K562 (cell line): ENCODE results near the gene PIP5K1B. TPM values are rescaled to one million over a fixed set of nuclear protein-coding genes. Genes with fewer than 3 reads are reported as not detected.

ENCODE experiments used
- ATAC-seq: fragments of 200-7000 bp; cut with Tn5 transposase; 3 replicates; pipeline ENCODE4 v1.9.1; 2020; ENCODE audit warnings: moderate library complexity
- BruUV-seq: library from RNA; stranded (reverse); fragments of 400-500 nt; replicated peaks from 2 replicates; lab custom pipeline; 2021; lab: Mats Ljungman, UMichigan
- CTCF ChIA-PET: fragments of 300-600 bp; formaldehyde crosslinking; extraction: SDS; loops from one replicate; lab custom pipeline; 2021; ENCODE audit warnings: low intra/inter-chr PET ratio; lab: Yijun Ruan, JAX
- POLR2A ChIA-PET: fragments of 300-600, 350-650 bp; sonication (Branson Sonifier 250); formaldehyde crosslinking; extraction: SDS; loops from one replicate; lab custom pipeline; 2021; ENCODE audit warnings: antibody characterized with exemption, inconsistent platforms; lab: Yijun Ruan, JAX
- DNase-seq, 4 experiments: peaks; one replicate each; pipeline versions ENCODE4 v3.0.0 to v3.0.0-alpha.2; 2011 to 2018; ENCODE audit warnings: low spot score in 3 of 4, mixed read lengths in 3 of 4; ENCODE audit errors: extremely low read depth in 1 of 4
- FAIRE-seq: peaks from 2 replicates; lab custom pipeline; 2011; peaks lifted over from hg19 to GRCh38; lab: Jason Lieb, UNC
- H2AFZ ChIP-seq: 2 replicates; pipeline ENCODE4 v1.6.0; 2011; ENCODE audit warnings: low read depth, low read length, control low read depth, inconsistent platforms
- H3K27ac ChIP-seq: fragments of 200-600 bp; 3 replicates; pipeline ENCODE4 v1.8.0; 2011; ENCODE audit warnings: low read depth, mild to moderate bottlenecking, control low read depth, inconsistent platforms, low read length, moderate library complexity, mixed read lengths; ENCODE audit errors: extremely low read depth
- H3K27me3 ChIP-seq, 2 experiments: fragments of 300-600 bp in 1 of 2; 2 replicates in 1 of 2; 3 replicates in 1 of 2; pipeline versions ENCODE4 v1.6.0 to v1.8.0; 2011; ENCODE audit warnings: inconsistent platforms in 2 of 2, low read length in 2 of 2, mild to moderate bottlenecking in 1 of 2, mixed read lengths in 1 of 2, moderate library complexity in 1 of 2; ENCODE audit not compliant: control insufficient read depth in 2 of 2, insufficient read depth in 2 of 2
- H3K36me3 ChIP-seq: fragments of 300-600 bp; 3 replicates; pipeline ENCODE4 v1.8.0; 2011; ENCODE audit warnings: mild to moderate bottlenecking, low read length, inconsistent platforms; ENCODE audit not compliant: control insufficient read depth, insufficient read depth
- H3K4me1 ChIP-seq, 2 experiments: fragments of 200-600 bp in 1 of 2; replicated peaks in 1 of 2; 2 replicates in 1 of 2; 3 replicates in 1 of 2; pipeline versions ENCODE4 v1.5.1 to v1.8.0; 2011; ENCODE audit warnings: inconsistent platforms in 2 of 2, low read length in 2 of 2, mild to moderate bottlenecking in 1 of 2, mixed read lengths in 1 of 2, moderate library complexity in 1 of 2; ENCODE audit not compliant: control insufficient read depth in 2 of 2, insufficient read depth in 2 of 2
- H3K4me2 ChIP-seq: 2 replicates; pipeline ENCODE4 v1.6.1; 2011; ENCODE audit warnings: low read length, control low read depth, inconsistent platforms, mixed read lengths; ENCODE audit not compliant: insufficient read depth
- H3K4me3 ChIP-seq: fragments of 200-600 bp; sonication (generic), shearing (Covaris generic); 2 replicates; pipeline ENCODE4 v1.5.1; 2016; ENCODE audit warnings: control low read depth, inconsistent platforms
- H3K79me2 ChIP-seq: fragments of 200-600 bp; 3 replicates; pipeline ENCODE4 v1.8.0; 2011; ENCODE audit warnings: low read length, inconsistent platforms; ENCODE audit not compliant: control insufficient read depth, insufficient read depth
- H3K9ac ChIP-seq, 2 experiments: 2 replicates each; pipeline versions ENCODE4 v1.6.0 to v1.6.1; 2011; ENCODE audit warnings: low read depth in 2 of 2, low read length in 2 of 2, control low read depth in 1 of 2, inconsistent platforms in 1 of 2, mild to moderate bottlenecking in 1 of 2, mixed read lengths in 1 of 2; ENCODE audit not compliant: insufficient read depth in 1 of 2
- H3K9me1 ChIP-seq: one replicate; pipeline ENCODE4 v1.6.0; 2011; ENCODE audit warnings: inconsistent platforms, mild to moderate bottlenecking, low read length, moderate library complexity; ENCODE audit not compliant: control insufficient read depth, insufficient read depth
- H3K9me3 ChIP-seq: replicated peaks from 2 replicates; pipeline ENCODE4 v1.5.1; 2011; ENCODE audit warnings: low read depth, low read length, inconsistent platforms; ENCODE audit not compliant: control insufficient read depth, insufficient read depth
- H4K20me1 ChIP-seq: replicated peaks from 2 replicates; pipeline ENCODE4 v1.6.1; 2011; ENCODE audit warnings: low read length, inconsistent platforms, mixed read lengths; ENCODE audit not compliant: control insufficient read depth, insufficient read depth
- CTCF ChIP-seq, 3 experiments: IDR thresholded peaks in 2 of 3; conservative IDR thresholded peaks in 1 of 3; 2 replicates each; pipeline ENCODE4 v1.5.1; 2011 to 2012; ENCODE audit warnings: low read length in 3 of 3, mild to moderate bottlenecking in 3 of 3, control low read depth in 2 of 3, improper control_type of control experiment in 1 of 3, inconsistent platforms in 1 of 3, low read depth in 1 of 3, mixed read lengths in 1 of 3, moderate library complexity in 1 of 3; ENCODE audit not compliant: insufficient read depth in 2 of 3
- IRF2 ChIP-seq: sonication (generic); formaldehyde crosslinking; IDR thresholded peaks from 2 replicates; pipeline ENCODE4 v1.8.1; 2022; ENCODE audit warnings: mild to moderate bottlenecking, missing genetic modification reagents
- PKNOX1 ChIP-seq: fragments of 450-650 bp; IDR thresholded peaks from 2 replicates; pipeline ENCODE4 v1.6.1; 2016
- TCF7 ChIP-seq: sonication (generic); IDR thresholded peaks from 2 replicates; pipeline ENCODE4 v1.6.1; 2016; ENCODE audit warnings: antibody characterized with exemption, borderline replicate concordance
- ZNF121 ChIP-seq: sonication (generic); formaldehyde crosslinking; conservative IDR thresholded peaks from 2 replicates; pipeline ENCODE4 v1.8.0; 2022; ENCODE audit warnings: missing genetic modification reagents
- WGBS: fragments of 100-300 bp; shearing (Covaris generic); methylation state at CpG from one replicate; pipeline ENCODE4 v1.1.6; 2016; ENCODE audit warnings: low coverage, mixed read lengths; ENCODE audit not compliant: insufficient coverage; ENCODE audit errors: missing lambda C conversion rate; 5-methylcytosine and 5-hydroxymethylcytosine counted together
- in situ Hi-C: fragments of 300-500 bp; cut with MboI; formaldehyde crosslinking; loops from 4 replicates; pipeline ENCODE4 v1.15.0; 2018; ENCODE audit warnings: inconsistent platforms, mixed read lengths
- intact Hi-C: fragments of 100-400 bp; cut with micrococcal nuclease; formaldehyde crosslinking; loops from 2 replicates; pipeline ENCODE4 v1.14.2; 2022
- polyA plus RNA-seq, 8 experiments: library from polyadenylated mRNA; depleted of rRNA in 4 of 8; stranded (reverse) in 5 of 8; unstranded in 3 of 8; fragments of >200 nt; fragmentation: Nextera tagmentation in 2 of 8; fragmentation: Illumina TruSeq in 1 of 8; extraction: Ambion mirVana in 2 of 8; extraction: Trizol in 1 of 8; gene quantifications; 2 replicates each; pipeline versions ENCODE4 v1.2.1 to v1.2.3, GENCODE V29; 2011 to 2014; ENCODE audit warnings: inconsistent platforms in 1 of 8, missing spikeins in 1 of 8
- total RNA-seq, 7 experiments: library from RNA; depleted of rRNA in 6 of 7; stranded (reverse); fragments of >200 nt in 6 of 7; fragmentation: Illumina TruSeq in 2 of 7; extraction: Trizol in 2 of 7; gene quantifications; 2 replicates each; pipeline versions ENCODE4 v1.2.1 to v1.2.3, GENCODE V29; 2011 to 2021; ENCODE audit warnings: low replicate concordance in 1 of 7

Gene PIP5K1B
- total and polyA plus RNA-seq, 9 of the 15 experiments (the other 6 are each of a cell fraction or from before 2014, with no cell fraction given) = 3.1 to 12.9 (median 7.4) TPM

- no peaks in the 10 kb centered on the region for H3K27me3 ChIP-seq
- in situ Hi-C loops = no loop called here
- FAIRE-seq (no peak), ATAC-seq (no peak), DNase-seq (no peak)
- no peaks in the 10 kb centered on the region for H3K79me2 ChIP-seq
- H3K9me3 ChIP-seq = no peaks in the 10 kb centered on the region
- no peaks in the 10 kb centered on the region for H3K9me1 ChIP-seq
- 91% methylated on average over 5 of the region's 6 CpGs for WGBS
- H4K20me1 ChIP-seq = no peaks in the 10 kb centered on the region
- H3K4me3 ChIP-seq = no peak overlapping the region
- CTCF ChIA-PET = no interaction called here
- no TSS peak for BruUV-seq
- intact Hi-C loops = loop anchor here (5.0 kb wide), 1 partner anchor 51 kb away; no protein-coding TSS in a partner anchor
- TF ChIP-seq CTCF (IDR thresholded peaks at IDR 0.05 in 2 of 3, conservative IDR thresholded peaks at IDR 0.05 in 1 of 3; ENCODE audit: insufficient read depth in 2 of 3, low read depth in 1 of 3, low read length in 3 of 3) (no peak), TCF7 (no peak), ZNF121 (CRISPR knock-in tag) (peak; percentile 10; the same call in 1 of the 2 replicates)
- TF ChIP-seq, all 486 proteins: peak for 1
- Histone ChIP-seq H3K36me3 (no peaks in the 10 kb centered on the region), H3K9ac (no peak overlapping the region), H3K4me1 (no peaks in the 10 kb centered on the region; a peak in 1 of 5 replicates), H3K4me2 (no peak overlapping the region), H3K27ac (no peak overlapping the region), H2AFZ (no peak overlapping the region)
- POLR2A ChIA-PET = interaction anchor here (0.6 kb wide), 2 partner anchors 66 to 206 kb away, joined by 3 read pairs; no protein-coding TSS in a partner anchor
These were observed 168.1 kb downstream of the PIP5K1B start for GRCh38 chr9:68873179-68873578.

GRCh38 chr9:68876273-68876672 is 171.2 kb downstream of the PIP5K1B start:
- Histone ChIP-seq H3K27ac (no peak overlapping the region), H3K36me3 (no peaks in the 10 kb centered on the region), H3K4me2 (no peak overlapping the region), H3K4me1 (no peaks in the 10 kb centered on the region), H3K27me3 (no peaks in the 10 kb centered on the region), H3K79me2 (no peaks in the 10 kb centered on the region), H3K9ac (no peak overlapping the region; a peak in 1 of 4 replicates), H3K4me3 (no peak overlapping the region), H4K20me1 (no peaks in the 10 kb centered on the region), H2AFZ (no peak overlapping the region)
- no TSS peak for BruUV-seq
- ChIA-PET CTCF (no interaction called here), POLR2A (no interaction called here)
- no peak for ATAC-seq
- no peak for FAIRE-seq
- DNase-seq = no peak
- 54% methylated on average over 5 of the region's 5 CpGs for WGBS
- peak; percentile 59 for TF ChIP-seq PKNOX1
- TF ChIP-seq IRF2 = no peak
- TF ChIP-seq, all 486 proteins: peak for 1
- Histone ChIP-seq H3K9me3 (no peaks in the 10 kb centered on the region), H3K9me1 (no peaks in the 10 kb centered on the region)
- intact Hi-C loops = no loop called here
- in situ Hi-C loops = no loop called here
